WTC11 (cell line): ENCODE data around the gene ASTN2. TPM values are rescaled to one million over a fixed set of nuclear protein-coding genes. Genes with fewer than 3 reads are reported as not detected.

Experiments
- ATF1 ChIP-seq: sonication (generic); formaldehyde crosslinking; IDR thresholded peaks from 2 replicates; pipeline ENCODE4 v1.8.1; 2023; ENCODE audit warnings: mild to moderate bottlenecking, moderate library complexity, missing genetic modification reagents
- MYBL2 ChIP-seq: sonication (generic); formaldehyde crosslinking; IDR thresholded peaks from 2 replicates; pipeline ENCODE4 v1.8.1; 2023; ENCODE audit warnings: mild to moderate bottlenecking, moderate library complexity, missing genetic modification reagents
- TEAD1 ChIP-seq: sonication (generic); formaldehyde crosslinking; IDR thresholded peaks from 2 replicates; pipeline ENCODE4 v1.8.0; 2022; ENCODE audit warnings: mild to moderate bottlenecking, missing genetic modification reagents
- TEAD4 ChIP-seq: sonication (generic); formaldehyde crosslinking; IDR thresholded peaks from 2 replicates; pipeline ENCODE4 v1.8.0; 2022; ENCODE audit warnings: mild to moderate bottlenecking, missing genetic modification reagents
- TP53 ChIP-seq: sonication (generic); formaldehyde crosslinking; IDR thresholded peaks from 2 replicates; pipeline ENCODE4 v1.8.1; 2023; ENCODE audit warnings: mild to moderate bottlenecking, missing genetic modification reagents
- ZNF219 ChIP-seq: sonication (generic); formaldehyde crosslinking; IDR thresholded peaks from 2 replicates; pipeline ENCODE4 v1.8.0; 2023; ENCODE audit warnings: missing genetic modification reagents, mild to moderate bottlenecking, borderline replicate concordance
- total RNA-seq: library from RNA; stranded (reverse); gene quantifications from 3 replicates; pipeline ENCODE4 v1.2.3, GENCODE V29; 2021
- TF ChIP-seq, protein P1 (sequence below): sonication (generic); formaldehyde crosslinking; IDR thresholded peaks from 2 replicates; pipeline ENCODE4 v1.8.0; 2022; ENCODE audit warnings: mild to moderate bottlenecking, missing genetic modification reagents
- TF ChIP-seq, protein P2 (sequence below): fragments of 250-450 bp; sonication (Bioruptor Pico); conservative IDR thresholded peaks from 2 replicates; pipeline ENCODE4 v1.9.0; 2021; ENCODE audit warnings: mild to moderate bottlenecking
- TF ChIP-seq, protein P3 (sequence below): sonication (generic); formaldehyde crosslinking; IDR thresholded peaks from 2 replicates; pipeline ENCODE4 v1.8.0; 2022; ENCODE audit warnings: mild to moderate bottlenecking, missing genetic modification reagents
- TF ChIP-seq, protein P4 (sequence below): sonication (generic); formaldehyde crosslinking; IDR thresholded peaks from 2 replicates; pipeline ENCODE4 v1.8.1; 2023; ENCODE audit warnings: mild to moderate bottlenecking, missing genetic modification reagents
- TF ChIP-seq, protein P5 (sequence below): fragments of 200-600 bp; IDR thresholded peaks from 2 replicates; pipeline ENCODE4 v1.8.0; 2022; ENCODE audit warnings: antibody characterized with exemption
- TF ChIP-seq, protein P6 (sequence below): fragments of 250-450 bp; sonication (Bioruptor Pico); IDR thresholded peaks from 2 replicates; pipeline ENCODE4 v1.9.0; 2021; ENCODE audit warnings: mild to moderate bottlenecking, borderline replicate concordance

The ASTN2 gene
- total RNA-seq, 1 experiment from 2014 or later: 16.2 TPM

DNA sequence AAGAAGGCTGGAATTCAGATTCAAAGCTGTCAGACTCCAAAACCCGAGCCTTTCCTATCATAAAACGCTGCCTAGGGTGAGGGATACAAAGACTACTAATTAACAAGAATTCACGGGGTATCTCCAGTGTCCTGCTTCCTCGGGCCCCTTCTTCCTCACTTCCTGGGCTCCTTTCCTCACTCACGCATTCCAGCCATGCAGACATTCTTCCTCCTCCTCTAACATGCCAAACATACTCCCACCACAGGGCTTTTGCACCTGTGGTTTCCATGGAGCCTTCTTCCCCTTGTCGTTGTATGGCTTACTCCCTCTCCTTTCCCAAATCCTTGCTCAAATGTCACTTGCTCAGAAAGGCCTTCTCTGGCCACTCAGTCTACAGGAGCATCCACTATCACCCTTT lies 919.1 kb downstream of the ASTN2 start (continued):
- TF ChIP-seq, protein P1, sequence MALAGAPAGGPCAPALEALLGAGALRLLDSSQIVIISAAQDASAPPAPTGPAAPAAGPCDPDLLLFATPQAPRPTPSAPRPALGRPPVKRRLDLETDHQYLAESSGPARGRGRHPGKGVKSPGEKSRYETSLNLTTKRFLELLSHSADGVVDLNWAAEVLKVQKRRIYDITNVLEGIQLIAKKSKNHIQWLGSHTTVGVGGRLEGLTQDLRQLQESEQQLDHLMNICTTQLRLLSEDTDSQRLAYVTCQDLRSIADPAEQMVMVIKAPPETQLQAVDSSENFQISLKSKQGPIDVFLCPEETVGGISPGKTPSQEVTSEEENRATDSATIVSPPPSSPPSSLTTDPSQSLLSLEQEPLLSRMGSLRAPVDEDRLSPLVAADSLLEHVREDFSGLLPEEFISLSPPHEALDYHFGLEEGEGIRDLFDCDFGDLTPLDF (CRISPR knock-in tag): no peak
- TF ChIP-seq ATF1 (no peak), ZNF219 (CRISPR knock-in tag) (no peak), TEAD4 (CRISPR knock-in tag) (no peak), TP53 (CRISPR knock-in tag) (no peak), TEAD1 (no peak), MYBL2 (CRISPR knock-in tag) (no peak)
- TF ChIP-seq, protein P2, sequence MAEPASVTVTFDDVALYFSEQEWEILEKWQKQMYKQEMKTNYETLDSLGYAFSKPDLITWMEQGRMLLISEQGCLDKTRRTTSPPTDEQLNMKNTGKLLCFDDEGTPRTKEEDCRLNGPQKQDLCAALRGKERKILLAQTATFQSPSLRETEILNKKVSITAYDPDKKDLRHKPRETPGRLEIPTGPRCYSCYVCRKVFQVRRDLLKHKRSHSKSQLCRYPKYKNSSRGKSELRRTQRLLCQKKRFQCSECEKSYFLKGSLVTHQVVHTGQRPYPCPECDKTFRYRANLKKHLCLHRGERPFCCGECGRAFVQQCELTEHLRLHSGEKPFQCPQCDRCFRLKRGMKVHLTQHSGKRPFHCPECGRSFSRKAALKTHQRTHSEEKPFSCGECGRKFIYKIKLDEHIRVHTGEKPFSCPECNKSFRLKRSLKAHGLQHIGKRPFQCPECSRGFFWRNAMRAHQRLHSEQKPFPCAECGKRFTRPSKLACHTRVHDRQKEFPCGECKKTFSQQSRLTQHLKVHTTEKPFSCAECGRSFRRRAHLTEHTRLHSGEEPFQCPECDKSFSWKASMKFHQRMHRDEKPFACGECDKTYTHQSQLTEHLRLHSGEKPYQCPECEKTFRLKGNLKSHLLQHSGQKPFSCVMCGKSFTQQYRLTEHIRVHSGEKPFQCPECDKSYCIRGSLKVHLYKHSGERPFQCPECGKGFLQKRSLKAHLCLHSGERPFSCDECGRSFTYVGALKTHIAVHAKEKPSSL (CRISPR knock-in tag): no peak
- TF ChIP-seq, protein P3, sequence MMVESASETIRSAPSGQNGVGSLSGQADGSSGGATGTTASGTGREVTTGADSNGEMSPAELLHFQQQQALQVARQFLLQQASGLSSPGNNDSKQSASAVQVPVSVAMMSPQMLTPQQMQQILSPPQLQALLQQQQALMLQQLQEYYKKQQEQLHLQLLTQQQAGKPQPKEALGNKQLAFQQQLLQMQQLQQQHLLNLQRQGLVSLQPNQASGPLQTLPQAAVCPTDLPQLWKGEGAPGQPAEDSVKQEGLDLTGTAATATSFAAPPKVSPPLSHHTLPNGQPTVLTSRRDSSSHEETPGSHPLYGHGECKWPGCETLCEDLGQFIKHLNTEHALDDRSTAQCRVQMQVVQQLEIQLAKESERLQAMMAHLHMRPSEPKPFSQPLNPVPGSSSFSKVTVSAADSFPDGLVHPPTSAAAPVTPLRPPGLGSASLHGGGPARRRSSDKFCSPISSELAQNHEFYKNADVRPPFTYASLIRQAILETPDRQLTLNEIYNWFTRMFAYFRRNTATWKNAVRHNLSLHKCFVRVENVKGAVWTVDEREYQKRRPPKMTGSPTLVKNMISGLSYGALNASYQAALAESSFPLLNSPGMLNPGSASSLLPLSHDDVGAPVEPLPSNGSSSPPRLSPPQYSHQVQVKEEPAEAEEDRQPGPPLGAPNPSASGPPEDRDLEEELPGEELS (CRISPR knock-in tag): no peak
- TF ChIP-seq, protein P4, sequence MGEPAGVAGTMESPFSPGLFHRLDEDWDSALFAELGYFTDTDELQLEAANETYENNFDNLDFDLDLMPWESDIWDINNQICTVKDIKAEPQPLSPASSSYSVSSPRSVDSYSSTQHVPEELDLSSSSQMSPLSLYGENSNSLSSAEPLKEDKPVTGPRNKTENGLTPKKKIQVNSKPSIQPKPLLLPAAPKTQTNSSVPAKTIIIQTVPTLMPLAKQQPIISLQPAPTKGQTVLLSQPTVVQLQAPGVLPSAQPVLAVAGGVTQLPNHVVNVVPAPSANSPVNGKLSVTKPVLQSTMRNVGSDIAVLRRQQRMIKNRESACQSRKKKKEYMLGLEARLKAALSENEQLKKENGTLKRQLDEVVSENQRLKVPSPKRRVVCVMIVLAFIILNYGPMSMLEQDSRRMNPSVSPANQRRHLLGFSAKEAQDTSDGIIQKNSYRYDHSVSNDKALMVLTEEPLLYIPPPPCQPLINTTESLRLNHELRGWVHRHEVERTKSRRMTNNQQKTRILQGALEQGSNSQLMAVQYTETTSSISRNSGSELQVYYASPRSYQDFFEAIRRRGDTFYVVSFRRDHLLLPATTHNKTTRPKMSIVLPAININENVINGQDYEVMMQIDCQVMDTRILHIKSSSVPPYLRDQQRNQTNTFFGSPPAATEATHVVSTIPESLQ (CRISPR knock-in tag): no peak
- TF ChIP-seq, protein P5, sequence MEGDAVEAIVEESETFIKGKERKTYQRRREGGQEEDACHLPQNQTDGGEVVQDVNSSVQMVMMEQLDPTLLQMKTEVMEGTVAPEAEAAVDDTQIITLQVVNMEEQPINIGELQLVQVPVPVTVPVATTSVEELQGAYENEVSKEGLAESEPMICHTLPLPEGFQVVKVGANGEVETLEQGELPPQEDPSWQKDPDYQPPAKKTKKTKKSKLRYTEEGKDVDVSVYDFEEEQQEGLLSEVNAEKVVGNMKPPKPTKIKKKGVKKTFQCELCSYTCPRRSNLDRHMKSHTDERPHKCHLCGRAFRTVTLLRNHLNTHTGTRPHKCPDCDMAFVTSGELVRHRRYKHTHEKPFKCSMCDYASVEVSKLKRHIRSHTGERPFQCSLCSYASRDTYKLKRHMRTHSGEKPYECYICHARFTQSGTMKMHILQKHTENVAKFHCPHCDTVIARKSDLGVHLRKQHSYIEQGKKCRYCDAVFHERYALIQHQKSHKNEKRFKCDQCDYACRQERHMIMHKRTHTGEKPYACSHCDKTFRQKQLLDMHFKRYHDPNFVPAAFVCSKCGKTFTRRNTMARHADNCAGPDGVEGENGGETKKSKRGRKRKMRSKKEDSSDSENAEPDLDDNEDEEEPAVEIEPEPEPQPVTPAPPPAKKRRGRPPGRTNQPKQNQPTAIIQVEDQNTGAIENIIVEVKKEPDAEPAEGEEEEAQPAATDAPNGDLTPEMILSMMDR: no peak
- TF ChIP-seq, protein P6, sequence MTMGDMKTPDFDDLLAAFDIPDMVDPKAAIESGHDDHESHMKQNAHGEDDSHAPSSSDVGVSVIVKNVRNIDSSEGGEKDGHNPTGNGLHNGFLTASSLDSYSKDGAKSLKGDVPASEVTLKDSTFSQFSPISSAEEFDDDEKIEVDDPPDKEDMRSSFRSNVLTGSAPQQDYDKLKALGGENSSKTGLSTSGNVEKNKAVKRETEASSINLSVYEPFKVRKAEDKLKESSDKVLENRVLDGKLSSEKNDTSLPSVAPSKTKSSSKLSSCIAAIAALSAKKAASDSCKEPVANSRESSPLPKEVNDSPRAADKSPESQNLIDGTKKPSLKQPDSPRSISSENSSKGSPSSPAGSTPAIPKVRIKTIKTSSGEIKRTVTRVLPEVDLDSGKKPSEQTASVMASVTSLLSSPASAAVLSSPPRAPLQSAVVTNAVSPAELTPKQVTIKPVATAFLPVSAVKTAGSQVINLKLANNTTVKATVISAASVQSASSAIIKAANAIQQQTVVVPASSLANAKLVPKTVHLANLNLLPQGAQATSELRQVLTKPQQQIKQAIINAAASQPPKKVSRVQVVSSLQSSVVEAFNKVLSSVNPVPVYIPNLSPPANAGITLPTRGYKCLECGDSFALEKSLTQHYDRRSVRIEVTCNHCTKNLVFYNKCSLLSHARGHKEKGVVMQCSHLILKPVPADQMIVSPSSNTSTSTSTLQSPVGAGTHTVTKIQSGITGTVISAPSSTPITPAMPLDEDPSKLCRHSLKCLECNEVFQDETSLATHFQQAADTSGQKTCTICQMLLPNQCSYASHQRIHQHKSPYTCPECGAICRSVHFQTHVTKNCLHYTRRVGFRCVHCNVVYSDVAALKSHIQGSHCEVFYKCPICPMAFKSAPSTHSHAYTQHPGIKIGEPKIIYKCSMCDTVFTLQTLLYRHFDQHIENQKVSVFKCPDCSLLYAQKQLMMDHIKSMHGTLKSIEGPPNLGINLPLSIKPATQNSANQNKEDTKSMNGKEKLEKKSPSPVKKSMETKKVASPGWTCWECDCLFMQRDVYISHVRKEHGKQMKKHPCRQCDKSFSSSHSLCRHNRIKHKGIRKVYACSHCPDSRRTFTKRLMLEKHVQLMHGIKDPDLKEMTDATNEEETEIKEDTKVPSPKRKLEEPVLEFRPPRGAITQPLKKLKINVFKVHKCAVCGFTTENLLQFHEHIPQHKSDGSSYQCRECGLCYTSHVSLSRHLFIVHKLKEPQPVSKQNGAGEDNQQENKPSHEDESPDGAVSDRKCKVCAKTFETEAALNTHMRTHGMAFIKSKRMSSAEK (CRISPR knock-in tag): no peak
